GM12878 (cell line): ENCODE measurements around the gene PAEP. TPM values are rescaled to one million over a fixed set of nuclear protein-coding genes. Genes with fewer than 3 reads are reported as not detected.

Experiments
- ATAC-seq: fragments of 200-7000 bp; cut with Tn5 transposase; 3 replicates; pipeline ENCODE4 v1.9.1; 2020; ENCODE audit warnings: mild to moderate bottlenecking, moderate library complexity
- BruUV-seq: library from RNA; stranded (reverse); fragments of 400-500 nt; replicated peaks from 2 replicates; lab custom pipeline; 2021; lab: Mats Ljungman, UMichigan
- CTCF ChIA-PET: fragments of 300-600 bp; sonication (Branson Sonifier 250); formaldehyde crosslinking; extraction: SDS; loops from one replicate; lab custom pipeline; 2021; ENCODE audit warnings: inconsistent platforms; lab: Yijun Ruan, JAX
- POLR2A ChIA-PET: fragments of 350-600 bp; formaldehyde crosslinking; extraction: SDS; loops from one replicate; lab custom pipeline; 2021; ENCODE audit warnings: inconsistent platforms; lab: Charles Lee
- RAD21 ChIA-PET: fragments of 300-600 bp; sonication (Branson Sonifier 250); formaldehyde crosslinking; loops from one replicate; lab custom pipeline; 2023; ENCODE audit warnings: antibody characterized with exemption; ENCODE audit not compliant: unreplicated experiment; lab: Charles Lee
- SMC1A ChIA-PET: fragments of 300-600 bp; sonication (Branson Sonifier 250); formaldehyde crosslinking; loops from one replicate; lab custom pipeline; 2023; ENCODE audit not compliant: unreplicated experiment, uncharacterized antibody; lab: Charles Lee
- DNase-seq: peaks from one replicate; pipeline ENCODE4 v3.0.0-alpha.2; 2011; ENCODE audit warnings: low read depth, low spot score
- FAIRE-seq: peaks from 3 replicates; lab custom pipeline; 2011; peaks lifted over from hg19 to GRCh38; lab: Jason Lieb, UNC
- H2AFZ ChIP-seq: 2 replicates; pipeline ENCODE4 v1.6.0; 2011; ENCODE audit warnings: low read depth, low read length, control low read depth; ENCODE audit not compliant: control insufficient read depth
- H3K27ac ChIP-seq: 2 replicates; pipeline ENCODE4 v1.5.1; 2011; ENCODE audit warnings: control low read depth; ENCODE audit not compliant: control insufficient read depth, insufficient read depth
- H3K27me3 ChIP-seq, 2 experiments: replicated peaks in 1 of 2; 2 replicates each; pipeline versions ENCODE4 v1.6.0 to v1.6.1; 2011; ENCODE audit warnings: low read length in 1 of 2; ENCODE audit not compliant: control insufficient read depth in 2 of 2, insufficient read depth in 2 of 2
- H3K36me3 ChIP-seq, 2 experiments: 2 replicates each; pipeline ENCODE4 v1.5.1; 2011; ENCODE audit warnings: low read length in 1 of 2; ENCODE audit not compliant: control insufficient read depth in 2 of 2, insufficient read depth in 2 of 2
- H3K4me1 ChIP-seq: 2 replicates; pipeline ENCODE4 v1.6.1; 2011; ENCODE audit warnings: mild to moderate bottlenecking, low read length, moderate library complexity, mixed read lengths; ENCODE audit not compliant: control insufficient read depth, insufficient read depth
- H3K4me2 ChIP-seq: 2 replicates; pipeline ENCODE4 v1.6.0; 2011; ENCODE audit warnings: control low read depth; ENCODE audit not compliant: control insufficient read depth, insufficient read depth
- H3K4me3 ChIP-seq: fragments of 200-600 bp; sonication (generic); 2 replicates; pipeline ENCODE4 v1.5.1; 2016
- H3K79me2 ChIP-seq: 2 replicates; pipeline ENCODE4 v1.6.0; 2011; ENCODE audit warnings: low read length; ENCODE audit not compliant: control insufficient read depth, insufficient read depth
- H3K9ac ChIP-seq: 2 replicates; pipeline ENCODE4 v1.8.0; 2011; ENCODE audit warnings: low read length, control low read depth, mixed read lengths; ENCODE audit not compliant: control insufficient read depth, insufficient read depth
- H3K9me3 ChIP-seq: replicated peaks from 3 replicates; pipeline ENCODE4 v1.5.1; 2011; ENCODE audit warnings: mild to moderate bottlenecking, low read length; ENCODE audit not compliant: control insufficient read depth, insufficient read depth
- H4K20me1 ChIP-seq: 2 replicates; pipeline ENCODE4 v1.6.0; 2011; ENCODE audit not compliant: control insufficient read depth, insufficient read depth
- GATAD2B ChIP-seq: fragments of 450-650 bp; conservative IDR thresholded peaks from 2 replicates; pipeline ENCODE4 v1.6.1; 2017; ENCODE audit warnings: low read depth, mild to moderate bottlenecking, moderate library complexity
- IRF5 ChIP-seq: fragments of 450-650 bp; IDR thresholded peaks from 2 replicates; pipeline ENCODE4 v1.6.1; 2017; ENCODE audit warnings: borderline replicate concordance
- KAT2A ChIP-seq: conservative IDR thresholded peaks from 2 replicates; pipeline ENCODE4 v1.6.1; 2011; ENCODE audit warnings: low read depth, low read length; ENCODE audit not compliant: control insufficient read depth
- MLLT1 ChIP-seq: fragments of 450-650 bp; IDR thresholded peaks from 2 replicates; pipeline ENCODE4 v1.6.1; 2016; ENCODE audit warnings: mild to moderate bottlenecking
- MXI1 ChIP-seq: fragments of 150-350 bp; IDR thresholded peaks from 2 replicates; pipeline ENCODE4 v1.6.1; 2011; ENCODE audit warnings: low read depth, mild to moderate bottlenecking, inconsistent platforms, low read length, improper control_type of control experiment
- NFYA ChIP-seq: IDR thresholded peaks from 2 replicates; pipeline ENCODE4 v1.6.1; 2011; ENCODE audit warnings: low read depth, mild to moderate bottlenecking, low read length, improper control_type of control experiment, borderline replicate concordance
- NR2F1 ChIP-seq: fragments of 450-650 bp; conservative IDR thresholded peaks from 2 replicates; pipeline ENCODE4 v1.6.1; 2017; ENCODE audit warnings: mild to moderate bottlenecking
- NRF1 ChIP-seq: conservative IDR thresholded peaks from 2 replicates; pipeline ENCODE4 v1.6.1; 2011; ENCODE audit warnings: mild to moderate bottlenecking, low read depth, low read length, improper control_type of control experiment
- RELB ChIP-seq: fragments of 450-650 bp; IDR thresholded peaks from 2 replicates; pipeline ENCODE4 v1.6.1; 2017; ENCODE audit warnings: low read depth, mild to moderate bottlenecking, moderate library complexity
- SMC3 ChIP-seq: IDR thresholded peaks from 2 replicates; pipeline ENCODE4 v1.6.1; 2011; ENCODE audit warnings: low read length, improper control_type of control experiment, borderline replicate concordance
- SREBF1 ChIP-seq: IDR thresholded peaks from 2 replicates; pipeline ENCODE4 v1.6.1; 2012; ENCODE audit warnings: mild to moderate bottlenecking, low read length
- SUPT20H ChIP-seq: IDR thresholded peaks from 2 replicates; pipeline ENCODE4 v1.6.1; 2011; ENCODE audit warnings: low read depth, mild to moderate bottlenecking, low read length, moderate library complexity, borderline replicate concordance; ENCODE audit not compliant: control insufficient read depth
- WRNIP1 ChIP-seq: IDR thresholded peaks from 2 replicates; pipeline ENCODE4 v1.6.1; 2011; ENCODE audit warnings: low read depth, low read length, improper control_type of control experiment, borderline replicate concordance
- ZBTB4 ChIP-seq: fragments of 450-650 bp; formaldehyde crosslinking; IDR thresholded peaks from 2 replicates; pipeline ENCODE4 v1.4.0; 2022; ENCODE audit warnings: mild to moderate bottlenecking, moderate library complexity
- WGBS: methylation state at CpG from one replicate; pipeline ENCODE4 v1.1.6; 2016; ENCODE audit warnings: low lambda C conversion rate; ENCODE audit not compliant: insufficient replicate concordance, insufficient coverage; ENCODE audit errors: missing lambda C conversion rate; 5-methylcytosine and 5-hydroxymethylcytosine counted together
- in situ Hi-C: fragments of 300-500 bp; cut with MboI; formaldehyde crosslinking; loops from 9 replicates; pipeline ENCODE4 v1.14.3; 2018; ENCODE audit warnings: mixed read lengths
- intact Hi-C: fragments of 100-400 bp; cut with micrococcal nuclease; formaldehyde crosslinking; loops from one replicate; pipeline ENCODE4 v1.14.2; 2022; ENCODE audit not compliant: unreplicated experiment
- polyA plus RNA-seq, 11 experiments: library from polyadenylated mRNA; depleted of rRNA in 4 of 11; unstranded in 6 of 11; stranded (reverse) in 5 of 11; fragments of >200 nt; fragmentation: Nextera tagmentation in 4 of 11; fragmentation: Illumina TruSeq in 1 of 11; extraction: Ambion mirVana in 4 of 11; extraction: Trizol in 1 of 11; gene quantifications; 1 replicate in 1 of 11; 2 replicates in 10 of 11; pipeline versions ENCODE4 v1.2.1 to v1.2.3, GENCODE V29; 2011 to 2016; ENCODE audit warnings: inconsistent platforms in 2 of 11, missing spikeins in 2 of 11, low read depth in 1 of 11
- total RNA-seq, 4 experiments: library from RNA; depleted of rRNA in 3 of 4; stranded (reverse); fragments of >200 nt in 3 of 4; fragmentation: Illumina TruSeq in 1 of 4; extraction: Trizol in 1 of 4; gene quantifications; 2 replicates each; pipeline versions ENCODE4 v1.2.1 to v1.2.3, GENCODE V29; 2013 to 2021

The PAEP gene
- total and polyA plus RNA-seq, 10 of the 15 experiments (the other 5 are each of a cell fraction or from before 2014, with no cell fraction given): not detected

- TF ChIP-seq RELB (no peak), SUPT20H (no peak), NR2F1 (no peak), IRF5 (no peak), WRNIP1 (no peak), KAT2A (no peak), SMC3 (no peak)
These were observed 43.1 kb downstream of the PAEP start (continued) for GRCh38 chr9:135604437-135605237.

GRCh38 chr9:135605238-135605781 lies 43.8 kb downstream of the PAEP start:
- FAIRE-seq (no peak), DNase-seq (no peak), ATAC-seq (no peak)
- Histone ChIP-seq H3K27me3 (no peaks in the 10 kb centered on the region; a peak in 1 of 4 replicates), H3K36me3 (no peaks in the 10 kb centered on the region), H3K4me3 (no peak overlapping the region), H3K9me3 (no peaks in the 10 kb centered on the region), H3K9ac (no peak overlapping the region), H3K79me2 (no peaks in the 10 kb centered on the region), H3K4me1 (no peaks in the 10 kb centered on the region), H3K27ac (no peak overlapping the region), H4K20me1 (no peaks in the 10 kb centered on the region), H2AFZ (no peak overlapping the region), H3K4me2 (no peak overlapping the region)
- in situ Hi-C loops (no loop called here), intact Hi-C loops (loop anchor here (10.0 kb wide), 1 partner anchor 519 kb away; no protein-coding TSS in a partner anchor)
- ChIA-PET RAD21 (no interaction called here), POLR2A (no interaction called here), SMC1A (no interaction called here), CTCF (no interaction called here)
- no TSS peak for BruUV-seq
- 43% methylated on average over 14 of the region's 14 CpGs for WGBS
- TF ChIP-seq MLLT1 (no peak), SREBF1 (no peak), MXI1 (no peak), ZBTB4 (CRISPR knock-in tag) (no peak), NRF1 (no peak), GATAD2B (no peak), NFYA (no peak)
